ENCODE measurements around the gene MORN4.

- no peak for TF ChIP-seq CTCF (conservative IDR thresholded peaks at IDR 0.05; ENCODE audit: low read length)
- no peak for TF ChIP-seq EZH2phosphoT487 (IDR thresholded peaks at IDR 0.05; ENCODE audit: borderline replicate concordance, low read depth, low read length)
These were observed 33.7 kb upstream of the MORN4 start for GRCh38 chr10:97666992-97667391.
